Vagina (tissue), 2 donors: ENCODE measurements around the gene RBM12.

Source experiments
- CTCF ChIP-seq, 3 experiments: fragments of 450-650 bp in 2 of 3; fragments of 200-600 bp in 1 of 3; sonication (generic) in 1 of 3; IDR thresholded peaks; one replicate each; pipeline ENCODE4 v1.5.1; 2017 to 2019; ENCODE audit warnings: antibody characterized with exemption in 3 of 3, mild to moderate bottlenecking in 2 of 3, moderate library complexity in 2 of 3
- POLR2A ChIP-seq, 2 donors: fragments of 450-650 bp; IDR thresholded peaks; one replicate each; pipeline ENCODE4 v1.6.1; 2017; ENCODE audit warnings: antibody characterized with exemption in 2 of 2, mild to moderate bottlenecking in 2 of 2, moderate library complexity in 2 of 2
- POLR2AphosphoS5 ChIP-seq, 2 donors: sonication (generic); formaldehyde crosslinking; IDR thresholded peaks; one replicate each; pipeline ENCODE4 v1.9.0; 2017; ENCODE audit warnings: antibody characterized with exemption in 2 of 2, mild to moderate bottlenecking in 2 of 2, low read depth in 1 of 2; ENCODE audit not compliant: insufficient read depth in 1 of 2

GRCh38 chr20:35697696-35698297 is 33.1 kb upstream of the RBM12 start:
- TF ChIP-seq CTCF (IDR thresholded peaks at IDR 0.05) (no peak), POLR2A (IDR thresholded peaks at IDR 0.05) (no peak), POLR2AphosphoS5 (IDR thresholded peaks at IDR 0.05; ENCODE audit: insufficient read depth in 1 of 2, low read depth in 1 of 2) (no peak)
